K562 (cell line): ENCODE results near the gene SLC16A12.

ENCODE experiments used
- HDAC6 ChIP-seq: IDR thresholded peaks from 2 replicates; pipeline ENCODE4 v1.6.1; 2012; ENCODE audit warnings: low read depth, mild to moderate bottlenecking, control low read depth, inconsistent platforms, low read length, moderate library complexity
- HNRNPLL ChIP-seq: fragments of 200-400 bp; formaldehyde crosslinking; IDR thresholded peaks from 2 replicates; pipeline ENCODE4 v1.6.1; 2017; ENCODE audit warnings: low read length, low read depth, mild to moderate bottlenecking; ENCODE audit not compliant: poor library complexity, severe bottlenecking
- POLR2AphosphoS5 ChIP-seq: IDR thresholded peaks from 2 replicates; pipeline ENCODE4 v1.6.1; 2011; ENCODE audit warnings: mild to moderate bottlenecking, low read depth, low read length, moderate library complexity; ENCODE audit not compliant: control insufficient read depth, insufficient read depth
- TF ChIP-seq, protein P1 (sequence below), 3 experiments: IDR thresholded peaks in 2 of 3; conservative IDR thresholded peaks in 1 of 3; 2 replicates each; pipeline ENCODE4 v1.5.1; 2011 to 2012; ENCODE audit warnings: low read length in 3 of 3, mild to moderate bottlenecking in 3 of 3, control low read depth in 2 of 3, improper control_type of control experiment in 1 of 3, inconsistent platforms in 1 of 3, low read depth in 1 of 3, mixed read lengths in 1 of 3, moderate library complexity in 1 of 3; ENCODE audit not compliant: insufficient read depth in 2 of 3

DNA sequence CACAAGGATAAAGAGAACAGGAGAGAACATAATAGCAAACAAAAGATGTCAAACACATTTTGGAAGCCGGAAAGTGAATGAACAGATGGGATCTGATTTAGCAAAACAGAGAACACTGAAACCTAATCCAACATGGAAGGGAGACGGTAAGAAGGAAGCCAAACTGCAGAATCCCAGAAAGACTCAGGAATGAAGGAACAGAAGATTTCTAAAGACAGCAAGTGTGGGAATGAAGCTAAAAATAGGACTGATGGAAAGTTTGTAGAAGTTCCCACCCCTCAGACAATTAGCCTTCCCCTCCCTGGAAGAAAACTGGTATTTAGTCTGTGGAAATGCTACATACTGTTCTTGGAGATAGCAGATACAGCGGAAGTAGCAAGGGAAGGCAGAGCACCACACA, 40.8 kb downstream of the SLC16A12 start:
- TF ChIP-seq, protein P1, sequence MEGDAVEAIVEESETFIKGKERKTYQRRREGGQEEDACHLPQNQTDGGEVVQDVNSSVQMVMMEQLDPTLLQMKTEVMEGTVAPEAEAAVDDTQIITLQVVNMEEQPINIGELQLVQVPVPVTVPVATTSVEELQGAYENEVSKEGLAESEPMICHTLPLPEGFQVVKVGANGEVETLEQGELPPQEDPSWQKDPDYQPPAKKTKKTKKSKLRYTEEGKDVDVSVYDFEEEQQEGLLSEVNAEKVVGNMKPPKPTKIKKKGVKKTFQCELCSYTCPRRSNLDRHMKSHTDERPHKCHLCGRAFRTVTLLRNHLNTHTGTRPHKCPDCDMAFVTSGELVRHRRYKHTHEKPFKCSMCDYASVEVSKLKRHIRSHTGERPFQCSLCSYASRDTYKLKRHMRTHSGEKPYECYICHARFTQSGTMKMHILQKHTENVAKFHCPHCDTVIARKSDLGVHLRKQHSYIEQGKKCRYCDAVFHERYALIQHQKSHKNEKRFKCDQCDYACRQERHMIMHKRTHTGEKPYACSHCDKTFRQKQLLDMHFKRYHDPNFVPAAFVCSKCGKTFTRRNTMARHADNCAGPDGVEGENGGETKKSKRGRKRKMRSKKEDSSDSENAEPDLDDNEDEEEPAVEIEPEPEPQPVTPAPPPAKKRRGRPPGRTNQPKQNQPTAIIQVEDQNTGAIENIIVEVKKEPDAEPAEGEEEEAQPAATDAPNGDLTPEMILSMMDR (IDR thresholded peaks at IDR 0.05 in 2 of 3, conservative IDR thresholded peaks at IDR 0.05 in 1 of 3; ENCODE audit: insufficient read depth in 2 of 3, low read depth in 1 of 3, low read length in 3 of 3): no peak
- TF ChIP-seq POLR2AphosphoS5 (no peak), HDAC6 (no peak), HNRNPLL (no peak)
